ENCODE results near the gene TRNT1. TPM values are rescaled to one million over a fixed set of nuclear protein-coding genes. Genes with fewer than 3 reads are reported as not detected.

TRNT1 gene
- total RNA-seq, 1 experiment from 2014 or later, result 21.4 TPM

- no peaks in the 10 kb centered on the region for H3K36me3 ChIP-seq (ENCODE audit: control insufficient read depth in 1 of 2, insufficient read depth in 2 of 2, low read length in 2 of 2)
- no peaks in the 10 kb centered on the region for H4K20me1 ChIP-seq (ENCODE audit: insufficient read depth)
- RAD21 ChIA-PET (ENCODE audit: low non-redundant PET in 1 of 2, low total read pairs in 2 of 2, uncharacterized antibody in 2 of 2, unreplicated experiment in 2 of 2), result no interaction called here
- H3K4me3 ChIP-seq (replicated peaks in 1 of 2; ENCODE audit: low read depth in 1 of 2, low read length in 2 of 2), result no peak overlapping the region
- no peak overlapping the region for H3K27ac ChIP-seq (ENCODE audit: low read depth, low read length)
- peaks cover 27% of the 10 kb centered on the region; the same call in 1 of the 2 replicates for H3K27me3 ChIP-seq (ENCODE audit: insufficient read depth, low read length)
- DNase-seq (ENCODE audit: low read depth, low spot score), result no peak
- POLR2A ChIA-PET, result interaction anchor here (0.7 kb wide), 1 partner anchor 20 kb away, joined by 3 read pairs; no protein-coding TSS in a partner anchor
- no peaks in the 10 kb centered on the region for H3K4me1 ChIP-seq (ENCODE audit: control insufficient read depth in 1 of 2, insufficient read depth in 2 of 2, low read length in 2 of 2)
- H3K79me2 ChIP-seq (ENCODE audit: insufficient read depth, low read length), result no peaks in the 10 kb centered on the region
- no peaks in the 10 kb centered on the region for H3K9me3 ChIP-seq (ENCODE audit: control insufficient read depth in 1 of 2, insufficient read depth in 1 of 2, low read depth in 1 of 2, low read length in 2 of 2)
- CTCF ChIA-PET, result no interaction called here
- no peak for ATAC-seq
- H2AFZ ChIP-seq (ENCODE audit: low read depth, low read length, poor library complexity, severe bottlenecking), result no peak overlapping the region
- TF ChIP-seq RAD21 (IDR thresholded peaks at IDR 0.05; ENCODE audit: low read depth) (no peak), ELF1 (IDR thresholded peaks at IDR 0.05; ENCODE audit: borderline replicate concordance, low read depth) (no peak), POLR2A (IDR thresholded peaks at IDR 0.05; ENCODE audit: borderline replicate concordance, extremely low read depth, insufficient read depth, insufficient read length) (no peak), ZFX (IDR thresholded peaks at IDR 0.05) (no peak)
- BruUV-seq (replicated peaks), result no TSS peak
- no peaks in the 10 kb centered on the region for H3K9me2 ChIP-seq (ENCODE audit: insufficient read depth)
- H3K4me2 ChIP-seq (ENCODE audit: low read length), result no peak overlapping the region
- H3K9ac ChIP-seq (ENCODE audit: low read length), result no peak overlapping the region
- intact Hi-C loops (cut with micrococcal nuclease), result no loop called here
These were observed 20.9 kb upstream of the TRNT1 start for GRCh38 chr3:3105815-3106214.

GRCh38 chr3:3107181-3107580 is 19.6 kb upstream of the TRNT1 start:
- no peaks in the 10 kb centered on the region for H3K4me1 ChIP-seq (ENCODE audit: control insufficient read depth in 1 of 2, insufficient read depth in 2 of 2, low read length in 2 of 2)
- H3K27me3 ChIP-seq (ENCODE audit: insufficient read depth, low read length), result peaks cover 28% of the 10 kb centered on the region; the same call in 1 of the 2 replicates
- intact Hi-C loops (cut with micrococcal nuclease), result no loop called here
- POLR2A ChIA-PET, result no interaction called here
- TF ChIP-seq CTCF (IDR thresholded peaks at IDR 0.05 in 2 of 3, conservative IDR thresholded peaks at IDR 0.05 in 1 of 3; ENCODE audit: borderline replicate concordance in 1 of 3, insufficient read depth in 1 of 3, low read depth in 2 of 3, low read length in 2 of 3), result no peak
- TF ChIP-seq CBX3 (IDR thresholded peaks at IDR 0.05; ENCODE audit: low read depth), result no peak
- no peak for TF ChIP-seq RAD21 (IDR thresholded peaks at IDR 0.05; ENCODE audit: low read depth)
- no peak overlapping the region for H3K9ac ChIP-seq (ENCODE audit: low read length)
- no peak overlapping the region for H3K4me2 ChIP-seq (ENCODE audit: low read length)
- H3K9me3 ChIP-seq (ENCODE audit: control insufficient read depth in 1 of 2, insufficient read depth in 1 of 2, low read depth in 1 of 2, low read length in 2 of 2), result no peaks in the 10 kb centered on the region
- no peak overlapping the region for H3K4me3 ChIP-seq (replicated peaks in 1 of 2; ENCODE audit: low read depth in 1 of 2, low read length in 2 of 2)
- no peak overlapping the region for H2AFZ ChIP-seq (ENCODE audit: low read depth, low read length, poor library complexity, severe bottlenecking)
- RAD21 ChIA-PET (ENCODE audit: low non-redundant PET in 1 of 2, low total read pairs in 2 of 2, uncharacterized antibody in 2 of 2, unreplicated experiment in 2 of 2), result no interaction called here
- H3K79me2 ChIP-seq (ENCODE audit: insufficient read depth, low read length), result no peaks in the 10 kb centered on the region
- ATAC-seq (no peak), DNase-seq (ENCODE audit: low read depth, low spot score) (no peak)
- CTCF ChIA-PET, result no interaction called here
- no peak overlapping the region for H3K27ac ChIP-seq (ENCODE audit: low read depth, low read length)
- no peaks in the 10 kb centered on the region for H3K9me2 ChIP-seq (ENCODE audit: insufficient read depth)
- H4K20me1 ChIP-seq (ENCODE audit: insufficient read depth), result no peaks in the 10 kb centered on the region
- BruUV-seq (replicated peaks), result no TSS peak
- no peaks in the 10 kb centered on the region for H3K36me3 ChIP-seq (ENCODE audit: control insufficient read depth in 1 of 2, insufficient read depth in 2 of 2, low read length in 2 of 2)
